ENCODE measurements around the gene TRAF4.

- TF ChIP-seq CTCF (IDR thresholded peaks at IDR 0.05) (no peak), POLR2A (IDR thresholded peaks at IDR 0.05; ENCODE audit: low read depth) (no peak), EP300 (IDR thresholded peaks at IDR 0.05) (no peak), POLR2AphosphoS5 (IDR thresholded peaks at IDR 0.05) (no peak)
Measured at GRCh38 chr17:28747051-28747691, 3.4 kb downstream of the TRAF4 start.
